ENCODE results near the gene CYB561D1. TPM values are rescaled to one million over a fixed set of nuclear protein-coding genes. Genes with fewer than 3 reads are reported as not detected.
"Not testable (repeated sequence)": the region's sequence is repeated elsewhere in the genome, so short reads cannot be mapped to it uniquely, and the experiment has no call there.

CYB561D1 gene
- total and polyA plus RNA-seq, 9 of the 15 experiments (the other 6 are each of a cell fraction or from before 2014, with no cell fraction given) = 0.71 to 7.2 (median 3.5) TPM

- ChIA-PET CTCF (ENCODE audit: low intra/inter-chr PET ratio) (interaction anchor here (0.9 kb wide), 1 partner anchor 88 kb away, joined by 3 read pairs; no protein-coding TSS in a partner anchor), POLR2A (interaction anchor here (0.6 kb wide), 1 partner anchor 8 kb away, joined by 3 read pairs; no protein-coding TSS in a partner anchor)
- DNase-seq (ENCODE audit: extremely low read depth in 1 of 4, low spot score in 3 of 4); in situ Hi-C loops (cut with MboI); H3K9ac ChIP-seq (ENCODE audit: insufficient read depth in 1 of 2, low read depth in 2 of 2, low read length in 2 of 2); H3K79me2 ChIP-seq (ENCODE audit: control insufficient read depth, insufficient read depth, low read length); intact Hi-C loops (cut with micrococcal nuclease); FAIRE-seq; H3K36me3 ChIP-seq (ENCODE audit: control insufficient read depth, insufficient read depth, low read length); H3K27ac ChIP-seq (ENCODE audit: extremely low read depth, low read depth, low read length); H3K9me1 ChIP-seq (ENCODE audit: control insufficient read depth, insufficient read depth, low read length); ATAC-seq; H3K9me3 ChIP-seq (replicated peaks; ENCODE audit: control insufficient read depth, insufficient read depth, low read depth, low read length); H3K4me1 ChIP-seq (replicated peaks in 1 of 2; ENCODE audit: control insufficient read depth in 2 of 2, insufficient read depth in 2 of 2, low read length in 2 of 2); H4K20me1 ChIP-seq (replicated peaks; ENCODE audit: control insufficient read depth, insufficient read depth, low read length); BruUV-seq (replicated peaks); H2AFZ ChIP-seq (ENCODE audit: low read depth, low read length); H3K4me2 ChIP-seq (ENCODE audit: insufficient read depth, low read length); H3K4me3 ChIP-seq: not testable (repeated sequence)
- H3K27me3 ChIP-seq (ENCODE audit: control insufficient read depth in 2 of 2, insufficient read depth in 2 of 2, low read length in 2 of 2) = peaks cover 6 to 11% of the 10 kb centered on the region in 2 experiments; a peak in 3 of 5 replicates
- TF ChIP-seq CBFA2T3 (IDR thresholded peaks at IDR 0.05) = peak; percentile 20; the same call in 1 of the 2 replicates
- WGBS (ENCODE audit: insufficient coverage, low coverage, missing lambda C conversion rate) = 5% methylated on average over 11 of the region's 11 CpGs
Measured at GRCh38 chr1:109445949-109446695, 47.8 kb upstream of the CYB561D1 start.

- no peak for FAIRE-seq
Measured at GRCh38 chr1:109447524-109447923, 46.4 kb upstream of the CYB561D1 start.

More at GRCh38 chr1:109447524-109447923, 46.4 kb upstream of the CYB561D1 start:
- ChIA-PET CTCF (ENCODE audit: low intra/inter-chr PET ratio) (interaction anchor here (0.6 kb wide), 1 partner anchor 564 kb away, joined by 3 read pairs; no protein-coding TSS in a partner anchor), POLR2A (no interaction called here)
- H3K27me3 ChIP-seq (ENCODE audit: control insufficient read depth in 2 of 2, insufficient read depth in 2 of 2, low read length in 2 of 2) = peaks cover 6 to 11% of the 10 kb centered on the region in 2 experiments; a peak in 3 of 5 replicates
- H4K20me1 ChIP-seq (replicated peaks; ENCODE audit: control insufficient read depth, insufficient read depth, low read length) = no peaks in the 10 kb centered on the region
- no peaks in the 10 kb centered on the region for H3K79me2 ChIP-seq (ENCODE audit: control insufficient read depth, insufficient read depth, low read length)
- intact Hi-C loops (cut with micrococcal nuclease) = no loop called here
- no peak overlapping the region for H3K27ac ChIP-seq (ENCODE audit: extremely low read depth, low read depth, low read length)
- H2AFZ ChIP-seq (ENCODE audit: low read depth, low read length) = peak overlapping the region; percentile 35
- no peaks in the 10 kb centered on the region for H3K9me3 ChIP-seq (replicated peaks; ENCODE audit: control insufficient read depth, insufficient read depth, low read depth, low read length)
- WGBS (ENCODE audit: insufficient coverage, low coverage, missing lambda C conversion rate) = 3% methylated on average over 4 of the region's 4 CpGs
- no peak for TF ChIP-seq YY1 (IDR thresholded peaks at IDR 0.05; ENCODE audit: borderline replicate concordance in 1 of 3, control insufficient read depth in 1 of 3, extremely low read depth in 1 of 3, insufficient read depth in 3 of 3, insufficient read length in 1 of 3, insufficient replicate concordance in 2 of 3, low read depth in 1 of 3, low read length in 2 of 3)
- peak; percentile 74 for TF ChIP-seq C11orf30 (IDR thresholded peaks at IDR 0.05; ENCODE audit: low read depth)
- TF ChIP-seq SETDB1 (IDR thresholded peaks at IDR 0.05; ENCODE audit: low read length) = no peak
- no peak for TF ChIP-seq POLR2AphosphoS2 (IDR thresholded peaks at IDR 0.05; ENCODE audit: low read length)
- TF ChIP-seq MAFG (tag; conservative IDR thresholded peaks at IDR 0.05) = peak; percentile 34; the same call in 1 of the 2 replicates
- peak; percentile 30; the same call in 1 of the 2 replicates for TF ChIP-seq MAFK (IDR thresholded peaks at IDR 0.05; ENCODE audit: low read length)
- TF ChIP-seq KLF16 (IDR thresholded peaks at IDR 0.05) = no peak
- TF ChIP-seq ZNF655 (CRISPR knock-in tag; IDR thresholded peaks at IDR 0.05) = no peak
- TF ChIP-seq ZNF316 (IDR thresholded peaks at IDR 0.05) = peak; percentile 89
- in situ Hi-C loops (cut with MboI) = no loop called here
- ATAC-seq (no peak), DNase-seq (ENCODE audit: extremely low read depth in 1 of 4, low spot score in 3 of 4) (no peak)
- H3K36me3 ChIP-seq (ENCODE audit: control insufficient read depth, insufficient read depth, low read length) = no peaks in the 10 kb centered on the region
- H3K9ac ChIP-seq (ENCODE audit: insufficient read depth in 1 of 2, low read depth in 2 of 2, low read length in 2 of 2) = no peak overlapping the region
- H3K9me1 ChIP-seq (ENCODE audit: control insufficient read depth, insufficient read depth, low read length) = no peaks in the 10 kb centered on the region
- H3K4me1 ChIP-seq (replicated peaks in 1 of 2; ENCODE audit: control insufficient read depth in 2 of 2, insufficient read depth in 2 of 2, low read length in 2 of 2) = no peaks in the 10 kb centered on the region; a peak in 1 of 5 replicates
- no peak overlapping the region for H3K4me3 ChIP-seq
- no peak overlapping the region for H3K4me2 ChIP-seq (ENCODE audit: insufficient read depth, low read length)
- BruUV-seq (replicated peaks) = no TSS peak

All from K562 (cell line).